NCI-H2227 (cell line): ENCODE results near the gene APBB2.
"Not testable (repeated sequence)": the region's sequence is repeated elsewhere in the genome, so short reads cannot be mapped to it uniquely, and the experiment has no call there.

Experiments
- DNase-seq: peaks from one replicate; lab custom pipeline; 2025; ENCODE audit not compliant: unreplicated experiment; lab: John Stamatoyannopoulos, UW

The APBB2 gene

DNA sequence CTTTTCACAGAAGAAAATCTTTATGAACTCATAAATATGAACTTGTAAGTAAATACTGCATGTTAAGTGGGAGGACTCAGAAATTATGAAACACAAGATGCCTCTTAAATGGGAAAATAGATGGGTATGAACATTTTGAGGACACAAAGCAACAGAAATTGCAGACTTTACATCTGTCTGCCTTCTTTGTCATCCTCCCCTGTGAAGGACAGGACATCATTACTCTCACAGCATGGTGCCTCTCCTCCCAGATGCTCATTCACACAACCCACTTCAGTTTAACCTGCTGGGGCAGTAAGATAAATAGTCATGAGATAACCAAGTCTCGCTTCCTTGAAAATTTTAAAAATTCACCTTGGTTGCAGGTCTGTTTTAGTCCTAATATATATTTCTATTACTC is 144.5 kb downstream of the APBB2 start:
- DNase-seq = peak; percentile 89

DNA sequence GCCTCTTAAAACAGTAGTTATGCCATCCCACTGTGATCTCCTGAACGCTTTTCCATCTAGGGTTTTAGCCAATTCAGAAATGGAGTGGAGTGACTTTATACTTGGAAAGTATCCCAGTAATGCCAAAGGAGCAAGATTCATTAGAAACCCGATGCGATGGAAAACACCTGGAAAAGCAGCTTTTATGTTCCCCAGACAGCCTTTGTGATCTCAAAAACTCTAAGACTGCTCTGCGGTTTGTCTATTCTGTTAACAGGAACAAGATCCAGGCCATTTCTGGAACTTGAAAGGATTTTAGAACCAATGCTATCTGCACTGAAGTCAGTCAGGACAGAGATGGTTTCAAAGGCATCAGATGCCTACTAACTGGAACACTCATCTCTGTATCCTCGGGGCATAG is 145.1 kb downstream of the APBB2 start:
- DNase-seq = peak; percentile 50

DNA sequence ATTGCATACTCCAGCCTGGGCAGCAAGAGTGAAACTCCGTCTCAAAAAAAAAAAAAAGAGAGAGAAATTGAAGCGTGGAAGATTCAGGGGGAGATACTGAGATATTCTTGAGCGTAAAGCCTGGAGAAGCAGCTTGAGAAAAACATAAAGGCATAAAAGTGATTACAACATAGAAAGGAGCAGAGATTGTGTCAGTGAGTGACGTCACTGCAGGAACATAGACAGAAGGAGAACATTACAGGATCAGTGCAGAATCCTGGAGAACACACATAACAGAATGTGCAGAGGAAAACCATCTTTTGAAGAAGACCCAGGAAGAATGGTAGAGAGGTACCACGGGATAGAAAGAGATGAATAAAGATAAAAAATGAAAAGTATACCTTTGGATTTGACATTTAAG is 147.0 kb downstream of the APBB2 start:
- no peak for DNase-seq

DNA sequence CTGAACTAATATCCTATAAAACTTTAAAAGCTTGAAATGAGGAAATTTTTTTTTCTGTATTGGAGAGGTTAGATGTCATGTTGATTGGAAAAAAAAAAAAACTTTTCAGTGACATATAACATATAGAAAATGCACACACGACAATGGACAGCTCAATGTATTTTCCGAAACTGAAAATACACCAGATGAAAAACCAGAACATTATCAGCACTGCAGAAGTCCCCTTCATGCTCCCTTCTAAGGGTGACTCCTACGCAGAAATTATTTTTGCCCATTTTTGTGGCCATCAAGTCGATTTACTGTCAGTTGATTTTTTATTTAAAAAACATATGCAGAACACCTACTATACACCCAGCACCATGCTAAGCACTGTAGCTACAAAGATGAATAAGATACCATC is 148.3 kb downstream of the APBB2 start:
- DNase-seq = no peak

DNA sequence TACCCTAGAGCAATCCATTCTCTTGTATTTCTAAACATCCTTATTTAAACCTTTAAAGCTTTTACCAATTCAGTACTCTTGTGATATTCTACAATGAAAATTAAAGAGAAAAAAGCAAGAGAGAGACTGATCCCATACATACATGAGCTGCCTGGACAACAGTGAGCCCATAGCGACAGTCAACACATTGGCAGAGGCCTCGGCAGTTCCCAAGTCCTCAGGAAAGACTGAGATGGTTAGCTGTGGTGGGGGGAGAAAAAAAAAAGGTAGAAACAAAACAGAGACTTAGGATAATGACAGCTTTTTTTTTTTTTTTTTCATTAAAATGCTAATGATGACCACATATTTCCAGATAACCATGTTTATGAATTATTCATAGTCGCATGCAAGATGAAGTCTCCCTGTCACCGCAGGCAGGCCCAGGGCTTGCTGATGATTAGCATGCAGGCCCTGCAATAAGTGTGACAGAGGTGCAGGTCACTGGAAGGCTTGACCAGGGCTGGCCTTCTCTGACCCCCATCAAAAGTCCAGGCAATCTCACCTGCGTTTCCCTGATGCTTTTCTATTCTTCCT is 148.8 kb downstream of the APBB2 start:
- no peak for DNase-seq

DNA sequence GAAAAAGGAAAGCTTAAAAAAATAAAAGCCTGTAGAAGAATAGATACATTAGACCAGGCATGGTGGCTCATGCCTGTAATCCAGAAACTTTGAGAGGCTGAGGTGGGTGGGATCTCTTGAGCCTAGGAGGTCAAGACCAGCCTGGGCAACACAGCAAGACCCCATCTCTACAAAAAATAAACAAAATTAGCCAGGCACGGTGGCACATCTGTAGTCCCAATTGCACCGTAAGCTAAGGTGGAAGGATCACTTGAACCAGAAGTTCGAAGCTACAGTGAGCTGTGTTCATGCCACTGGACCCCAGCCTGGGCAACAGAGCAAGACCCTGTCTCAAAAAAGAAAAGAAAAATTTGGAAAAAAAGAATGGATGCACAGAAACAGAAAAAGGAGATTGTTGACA is 149.4 kb downstream of the APBB2 start:
- no peak for DNase-seq

DNA sequence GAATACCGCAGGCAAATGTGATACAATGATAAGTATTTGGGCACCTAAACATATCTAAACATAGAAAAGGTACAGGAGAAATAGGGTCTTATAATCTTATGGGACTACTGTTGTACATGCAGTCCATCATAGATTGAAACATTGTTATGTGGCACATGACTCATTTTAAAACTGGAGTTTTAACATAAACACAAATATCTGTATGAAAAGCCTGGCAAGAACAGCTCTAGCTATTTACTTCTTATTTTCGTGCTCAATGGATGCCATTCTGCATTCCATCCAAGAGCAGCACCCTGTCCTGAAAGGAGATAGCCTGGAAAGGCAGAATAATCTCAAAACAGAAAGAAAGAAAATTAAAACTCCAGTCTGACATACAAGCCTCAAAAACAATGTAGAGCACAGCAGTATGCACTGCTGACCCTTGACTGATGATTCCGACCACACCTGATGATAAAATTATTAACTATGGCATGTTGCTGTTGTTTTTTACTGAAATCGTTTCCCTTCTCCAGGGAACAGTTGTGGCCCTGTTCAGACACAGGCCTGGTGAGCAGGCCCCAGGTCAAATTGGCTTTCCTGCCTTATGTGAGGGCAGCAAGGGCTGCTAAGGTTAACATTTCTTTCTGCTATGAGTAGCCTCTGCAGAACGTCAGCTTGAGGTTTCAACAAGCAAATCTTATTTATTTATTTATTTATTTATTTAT is 152.7 kb downstream of the APBB2 start:
- DNase-seq = no peak

DNA sequence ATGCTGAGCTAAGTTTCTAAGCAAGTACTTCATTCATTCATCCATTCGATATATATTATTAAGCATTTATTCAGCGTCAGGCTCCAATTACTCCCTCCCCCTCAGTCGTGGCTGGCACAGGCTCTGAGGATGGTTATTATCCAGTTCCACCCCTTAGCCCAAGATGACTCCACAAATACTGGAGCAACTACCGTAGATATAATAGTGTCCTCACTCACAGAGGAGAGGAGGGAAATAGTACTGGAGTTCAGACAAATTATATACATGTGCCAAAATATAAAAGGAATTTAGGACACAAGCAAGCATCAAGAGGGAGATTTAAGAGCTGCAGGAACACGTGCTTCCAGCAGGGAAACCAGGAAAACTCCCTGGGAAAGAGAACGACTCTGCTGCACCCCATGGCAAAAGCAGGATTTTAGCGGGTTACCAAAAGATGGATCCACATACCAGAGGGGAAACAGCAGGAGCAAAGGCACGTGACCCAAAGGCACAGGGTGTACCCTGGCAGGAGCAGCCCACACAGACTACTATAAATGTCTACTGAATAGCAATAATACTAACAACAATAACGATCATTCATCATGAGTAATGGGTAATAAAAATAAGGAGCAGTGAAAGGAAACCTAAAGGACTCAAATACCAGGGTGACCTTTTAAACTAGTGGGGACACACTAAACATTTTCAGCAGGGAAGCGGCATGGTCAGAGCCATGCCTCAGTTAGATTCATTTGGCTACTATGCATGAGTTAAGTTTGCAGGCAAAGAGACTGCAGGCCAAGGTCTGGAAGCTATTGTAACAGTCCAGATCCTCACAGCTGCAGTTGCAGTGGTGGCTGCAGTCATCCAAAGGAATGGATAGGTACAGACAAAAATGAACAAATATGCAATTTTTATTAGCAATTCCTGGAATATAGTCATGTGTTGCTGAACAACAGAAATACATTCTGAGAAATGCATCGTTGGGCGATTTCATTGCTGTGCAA is 153.7 kb downstream of the APBB2 start:
- no peak for DNase-seq

DNA sequence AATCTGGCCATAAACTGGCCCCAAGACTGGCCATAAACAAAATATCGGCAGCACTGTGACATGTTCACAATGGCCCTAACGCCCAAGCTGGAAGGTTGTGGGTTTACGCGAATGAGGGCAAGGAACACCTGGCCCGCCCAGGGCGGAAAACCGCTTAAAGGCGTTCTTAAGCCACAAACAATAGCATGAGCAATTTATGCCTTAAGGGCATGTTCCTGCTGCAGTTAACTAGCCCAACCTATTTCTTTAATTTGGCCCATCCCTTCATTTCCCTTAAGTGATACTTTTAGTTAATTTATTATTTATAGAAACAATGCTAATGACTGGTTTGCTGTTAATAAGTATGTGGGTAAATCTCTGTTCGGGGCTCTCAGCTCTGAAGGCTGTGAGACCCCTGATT is 154.9 kb downstream of the APBB2 start:
- not testable (repeated sequence) for DNase-seq

DNA sequence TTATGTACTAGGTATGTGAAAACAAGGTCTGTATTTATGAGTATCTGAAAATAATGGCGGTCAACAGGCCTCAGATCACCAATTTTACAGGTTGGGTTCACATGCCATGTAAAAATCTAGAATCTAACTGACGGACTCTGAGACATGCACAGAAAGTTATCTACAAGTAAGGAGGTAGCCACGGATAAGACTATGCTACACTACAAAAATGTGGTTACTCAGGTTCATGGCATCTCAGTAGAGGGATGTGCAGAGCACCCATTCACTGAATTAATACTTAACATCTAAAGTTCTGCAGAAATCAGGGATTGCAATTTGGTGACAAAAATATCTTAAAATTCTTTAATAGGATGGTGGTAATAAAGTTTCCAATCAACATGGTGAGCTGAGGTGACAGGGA is 155.9 kb downstream of the APBB2 start:
- DNase-seq = no peak

DNA sequence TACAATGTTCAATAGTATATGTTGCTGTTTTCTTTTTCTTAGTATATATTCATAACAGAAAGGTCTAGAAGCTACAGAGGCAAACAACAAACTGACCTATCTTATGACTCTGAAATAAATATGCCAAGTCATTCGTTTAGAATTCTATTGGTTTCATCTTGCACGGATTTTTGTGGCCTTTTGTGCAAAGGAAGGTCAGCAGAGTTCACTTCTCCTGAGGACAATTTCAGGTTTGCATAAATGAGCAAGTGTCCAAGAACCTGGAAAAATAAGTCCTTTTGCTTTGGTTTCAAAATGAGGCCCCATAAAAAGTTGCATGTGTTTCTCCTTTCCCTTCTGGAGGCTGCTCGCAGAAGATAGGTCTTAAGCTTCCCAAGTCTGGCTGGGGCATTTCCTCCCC is 156.9 kb downstream of the APBB2 start:
- DNase-seq = no peak

DNA sequence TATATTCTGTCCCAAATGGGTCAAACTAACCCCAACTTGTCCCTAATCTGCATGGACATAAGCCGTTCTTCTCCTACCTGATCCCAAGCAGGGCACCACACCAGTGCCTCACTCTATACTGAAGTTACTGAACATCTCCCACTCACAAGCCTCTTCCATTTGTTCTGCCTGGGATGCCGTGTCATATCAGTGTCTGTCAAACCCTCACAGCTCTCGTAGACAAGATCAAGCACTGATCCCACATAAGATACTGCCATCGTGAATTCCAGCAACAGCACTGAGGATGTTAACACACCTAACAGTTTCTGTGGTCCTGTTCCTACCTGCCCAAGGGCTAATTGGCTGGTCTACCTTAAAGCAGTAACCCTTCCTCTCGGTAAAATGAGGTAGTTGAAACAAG is 162.1 kb downstream of the APBB2 start:
- no peak for DNase-seq

DNA sequence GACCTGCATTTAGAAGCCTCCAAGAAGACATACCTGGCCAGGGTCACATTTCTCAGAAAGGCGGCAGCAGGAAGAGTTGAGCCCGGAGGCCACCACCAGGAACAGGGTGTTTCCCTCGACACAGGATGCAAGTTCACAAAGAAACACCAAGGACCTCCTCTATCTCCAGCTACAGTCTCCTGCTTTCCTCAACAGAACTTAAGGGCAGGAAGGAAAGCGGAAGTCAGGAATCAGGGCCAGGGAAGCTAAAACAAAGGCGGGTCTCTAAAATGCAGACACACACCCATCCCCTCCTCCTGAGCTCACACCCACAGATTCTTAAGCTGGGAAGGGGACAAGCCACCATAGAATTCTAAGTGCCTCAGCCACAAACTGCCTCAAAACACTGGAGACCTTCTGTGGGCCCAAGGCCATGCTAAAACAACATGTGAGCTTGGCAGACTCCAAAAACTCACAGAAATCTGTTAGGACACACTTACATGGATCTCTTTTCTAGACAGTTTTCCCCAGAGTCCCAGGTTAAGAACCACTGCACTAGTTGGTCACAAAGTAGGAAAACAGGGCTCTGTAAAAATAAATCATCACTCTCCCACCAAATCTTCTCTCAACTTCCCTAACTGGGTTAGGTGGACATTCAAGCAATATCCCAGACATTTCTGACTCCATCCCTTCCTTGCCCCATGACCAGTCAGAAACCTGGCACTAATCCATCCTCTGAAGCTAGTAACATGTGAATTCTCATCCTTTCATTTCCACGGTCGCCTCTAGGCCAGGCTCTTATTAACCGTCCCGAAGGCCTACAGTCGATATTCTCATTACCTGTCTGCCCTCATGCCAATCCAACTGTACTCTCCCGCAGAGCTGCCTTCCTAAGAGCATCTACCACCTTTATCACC is 163.2 kb downstream of the APBB2 start:
- DNase-seq = no peak

DNA sequence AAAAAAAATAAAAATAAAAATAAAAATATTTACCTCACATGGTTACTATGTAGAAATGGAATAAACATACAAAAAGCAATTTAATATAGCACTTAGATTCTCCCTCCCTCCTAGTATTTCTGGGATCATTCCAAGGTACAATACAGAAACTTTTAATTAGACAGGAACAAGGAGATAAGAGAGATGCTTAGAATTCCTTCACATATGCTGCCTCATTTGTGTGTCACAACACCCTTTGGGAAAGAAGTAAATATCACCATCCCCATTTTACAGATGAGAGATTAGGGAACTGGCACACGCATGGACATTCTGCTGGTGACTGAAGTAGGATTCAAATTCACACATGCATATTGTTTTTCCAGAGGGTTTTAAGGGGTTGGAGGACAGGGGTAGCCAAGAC is 164.2 kb downstream of the APBB2 start:
- DNase-seq = no peak

DNA sequence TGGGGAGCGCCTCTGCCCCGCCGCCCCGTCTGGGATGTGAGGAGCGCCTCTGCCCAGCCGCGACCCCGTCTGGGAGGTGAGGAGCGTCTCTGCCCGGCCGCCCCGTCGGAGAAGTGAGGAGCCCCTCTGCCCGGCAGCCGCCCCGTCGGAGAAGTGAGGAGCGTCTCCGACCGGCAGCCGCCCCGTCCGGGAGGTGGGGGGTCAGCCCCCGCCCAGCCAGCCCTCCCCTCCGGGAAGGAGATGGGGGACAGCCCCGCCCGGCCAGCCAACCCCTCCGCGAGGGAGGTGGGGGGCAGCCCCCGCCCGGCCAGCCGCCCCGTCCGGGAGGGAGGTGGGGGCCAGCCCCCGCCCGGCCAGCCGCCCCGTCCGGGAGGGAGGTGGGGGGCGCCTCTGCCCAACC is 165.2 kb downstream of the APBB2 start:
- DNase-seq = not testable (repeated sequence)

DNA sequence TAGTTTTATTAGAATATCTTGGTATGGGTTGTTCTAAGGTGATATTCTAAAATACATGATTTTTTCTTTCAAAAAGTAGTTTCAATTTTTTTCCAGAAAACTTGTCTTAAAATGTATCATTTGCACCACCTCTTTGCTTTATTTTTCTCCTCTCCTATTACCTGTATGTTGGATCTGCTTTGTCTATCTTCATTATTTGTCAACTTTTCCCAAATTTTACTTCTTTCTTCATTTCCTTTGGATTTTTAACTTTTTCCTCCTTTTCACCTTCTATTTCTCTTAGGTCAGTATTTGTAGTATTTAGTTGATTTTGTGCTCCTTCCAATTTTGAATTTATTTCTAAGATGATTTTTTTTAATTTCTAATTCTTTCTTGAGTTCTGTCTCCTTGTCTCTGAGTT is 169.6 kb downstream of the APBB2 start:
- DNase-seq = no peak

DNA sequence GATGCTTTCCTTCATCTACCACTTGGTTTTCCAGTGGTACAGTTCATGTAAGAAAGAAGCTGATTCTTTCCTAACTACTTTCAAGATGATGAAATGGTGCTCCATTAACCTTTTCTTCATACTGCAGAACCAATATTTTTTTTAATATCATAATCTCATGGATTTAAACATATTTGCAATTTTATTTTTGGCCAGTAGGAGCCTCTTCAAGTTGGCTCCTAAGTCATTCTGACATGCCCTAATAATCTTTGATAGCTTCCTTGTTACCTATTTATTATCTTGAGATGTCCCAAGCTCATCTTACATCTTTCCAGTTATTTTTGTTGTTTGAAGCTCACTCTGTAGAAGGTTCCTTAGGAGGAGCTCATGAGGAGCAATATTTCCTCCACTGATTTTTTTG is 170.2 kb downstream of the APBB2 start:
- no peak for DNase-seq

DNA sequence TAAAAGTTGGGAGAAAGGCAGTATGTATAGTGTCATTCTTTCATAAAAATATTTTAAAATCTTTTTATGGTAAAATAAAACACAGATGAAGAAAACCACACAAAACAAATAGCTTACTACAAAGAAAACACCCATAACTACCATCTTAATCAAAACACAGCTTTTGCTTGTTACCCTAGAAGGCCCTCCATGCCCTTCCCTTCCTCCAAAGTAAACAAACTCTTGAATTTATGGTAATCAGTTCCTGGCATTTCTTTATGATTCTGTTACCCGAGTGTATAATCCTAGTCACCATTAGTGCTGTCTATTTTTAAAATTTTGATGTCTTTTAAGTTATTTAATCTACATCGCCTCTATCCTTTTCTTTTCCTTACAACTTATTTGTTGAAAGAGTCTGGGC is 170.9 kb downstream of the APBB2 start:
- no peak for DNase-seq

DNA sequence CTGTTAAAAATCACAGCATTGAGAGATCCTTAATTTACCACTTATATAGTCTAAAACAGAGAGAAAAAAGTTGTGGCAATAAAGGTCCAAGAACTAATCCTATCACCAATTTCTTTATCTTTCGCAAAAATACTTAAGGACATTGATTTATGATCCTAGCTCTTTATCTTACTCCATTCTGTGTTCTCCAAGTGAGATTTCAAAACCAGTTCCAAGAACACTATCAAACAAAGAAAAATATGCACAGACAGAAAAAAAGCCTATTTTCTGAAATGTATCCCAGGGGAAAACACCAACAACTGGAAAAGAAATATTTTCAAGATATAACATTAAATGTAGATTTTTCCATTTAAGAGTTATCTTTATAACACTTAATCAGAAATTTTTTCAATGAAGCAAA is 172.8 kb downstream of the APBB2 start:
- no peak for DNase-seq

DNA sequence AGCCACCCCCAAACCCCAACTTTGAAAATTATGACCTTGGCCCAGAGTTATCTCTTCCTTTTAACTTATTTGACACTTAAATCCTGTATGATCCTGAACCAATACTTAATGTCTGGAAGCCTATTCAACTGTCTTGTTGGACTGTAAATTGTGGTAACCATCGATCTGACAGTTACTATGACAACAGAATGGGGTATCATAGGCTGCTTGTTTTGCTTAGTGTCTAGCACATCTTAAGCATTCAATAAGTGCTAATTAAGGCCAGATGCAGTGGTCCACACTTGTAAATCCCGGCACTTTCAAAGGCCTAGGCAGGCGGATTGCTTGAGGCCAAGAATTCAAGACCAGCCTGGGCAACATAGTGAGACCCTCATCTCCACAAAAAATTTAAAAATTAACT is 175.0 kb downstream of the APBB2 start:
- no peak for DNase-seq

DNA sequence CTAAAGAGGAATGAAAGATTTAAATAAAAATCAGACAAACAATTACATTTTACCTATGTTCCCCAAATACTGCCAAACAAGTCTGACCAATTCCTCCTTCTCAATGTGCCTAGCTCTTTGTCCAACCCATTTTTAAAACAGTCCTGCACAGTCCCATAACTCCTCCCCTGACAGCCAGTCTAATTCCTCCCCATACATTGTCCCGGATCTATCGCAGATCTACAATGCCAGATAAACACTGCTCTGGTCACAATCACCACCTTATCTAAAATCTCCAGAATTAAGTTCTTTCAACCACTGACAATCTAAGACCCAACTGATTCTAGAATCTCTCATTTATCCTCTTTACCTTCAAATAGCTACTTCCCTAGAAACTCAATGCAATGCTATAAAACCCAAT is 176.0 kb downstream of the APBB2 start:
- no peak for DNase-seq
